H1 (cell line): ENCODE results near the gene PDE8A. TPM values are rescaled to one million over a fixed set of nuclear protein-coding genes. Genes with fewer than 3 reads are reported as not detected.

Experiments used
- CTCF ChIA-PET: fragments of 300-600 bp; sonication (Branson Sonifier 250); formaldehyde crosslinking; loops from one replicate; lab custom pipeline; 2021; ENCODE audit not compliant: partially characterized antibody; lab: Charles Lee
- POLR2A ChIA-PET: fragments of 300-600 bp; sonication (Branson Sonifier 250); formaldehyde crosslinking; loops from one replicate; lab custom pipeline; 2021; ENCODE audit warnings: inconsistent platforms; ENCODE audit not compliant: partially characterized antibody; lab: Charles Lee
- DNase-seq, 2 experiments: peaks; one replicate each; pipeline versions ENCODE4 v3.0.0 to v3.0.0-alpha.2; 2010 to 2022; ENCODE audit warnings: low spot score in 2 of 2, low read depth in 1 of 2, mixed read lengths in 1 of 2
- FAIRE-seq: peaks from 2 replicates; lab custom pipeline; 2011; peaks lifted over from hg19 to GRCh38; lab: Jason Lieb, UNC
- H2AFZ ChIP-seq: 2 replicates; pipeline ENCODE4 v1.8.1; 2012; ENCODE audit warnings: low read length, inconsistent platforms
- H2AK5ac ChIP-seq: 2 replicates; pipeline ENCODE4 v1.6.1; 2013; ENCODE audit warnings: low read depth, low read length
- H2BK120ac ChIP-seq: replicated peaks from 2 replicates; pipeline ENCODE3; 2013; ENCODE audit warnings: low read depth, low read length, inconsistent platforms
- H2BK12ac ChIP-seq: 2 replicates; pipeline ENCODE4 v1.6.1; 2013; ENCODE audit warnings: low read depth, low read length
- H2BK15ac ChIP-seq: 2 replicates; pipeline ENCODE4 v1.6.1; 2013; ENCODE audit warnings: low read length
- H2BK20ac ChIP-seq: 2 replicates; pipeline ENCODE4 v1.6.1; 2013; ENCODE audit warnings: low read length
- H2BK5ac ChIP-seq: 2 replicates; pipeline ENCODE4 v1.6.1; 2013; ENCODE audit warnings: low read depth, low read length
- H3K14ac ChIP-seq: 2 replicates; pipeline ENCODE4 v1.6.1; 2013; ENCODE audit warnings: inconsistent platforms; ENCODE audit not compliant: insufficient read length
- H3K18ac ChIP-seq: 2 replicates; pipeline ENCODE4 v1.6.1; 2013; ENCODE audit warnings: low read length; ENCODE audit errors: extremely low read depth
- H3K23ac ChIP-seq: 2 replicates; pipeline ENCODE4 v1.6.1; 2013; ENCODE audit warnings: inconsistent platforms; ENCODE audit not compliant: insufficient read length
- H3K23me2 ChIP-seq: 2 replicates; pipeline ENCODE4 v1.6.1; 2013; ENCODE audit warnings: low read depth, low read length
- H3K27ac ChIP-seq: 2 replicates; pipeline ENCODE4 v1.6.1; 2011; ENCODE audit warnings: low read depth, low read length, inconsistent platforms
- H3K27me3 ChIP-seq, 4 experiments: replicated peaks in 1 of 4; 1 replicate in 1 of 4; 2 replicates in 3 of 4; pipeline versions ENCODE4 v1.6.1 to v1.8.1; 2011 to 2013; ENCODE audit warnings: low read length in 3 of 4, mild to moderate bottlenecking in 3 of 4, inconsistent platforms in 2 of 4, mixed read lengths in 2 of 4, moderate library complexity in 1 of 4; ENCODE audit not compliant: control insufficient read depth in 3 of 4, insufficient read depth in 3 of 4; ENCODE audit errors: extremely low read depth in 1 of 4
- H3K36me3 ChIP-seq, 4 experiments: 2 replicates each; pipeline versions ENCODE4 v1.6.1 to v1.8.1; 2011 to 2013; ENCODE audit warnings: mild to moderate bottlenecking in 4 of 4, low read length in 3 of 4, moderate library complexity in 2 of 4, control low read depth in 1 of 4, inconsistent platforms in 1 of 4; ENCODE audit not compliant: insufficient read depth in 4 of 4, control insufficient read depth in 2 of 4
- H3K4ac ChIP-seq: replicated peaks from 2 replicates; pipeline ENCODE3; 2013; ENCODE audit warnings: low read length, low read depth, mixed read lengths, inconsistent platforms; ENCODE audit not compliant: insufficient read length
- H3K4me1 ChIP-seq, 4 experiments: replicated peaks in 1 of 4; 1 replicate in 1 of 4; 2 replicates in 3 of 4; pipeline versions ENCODE4 v1.6.1 to v1.8.1; 2011 to 2013; ENCODE audit warnings: low read length in 3 of 4, inconsistent platforms in 2 of 4, mixed read lengths in 1 of 4; ENCODE audit not compliant: insufficient read depth in 4 of 4, control insufficient read depth in 3 of 4
- H3K4me2 ChIP-seq, 2 experiments: 2 replicates each; pipeline versions ENCODE4 v1.6.1 to v1.8.1; 2011 to 2013; ENCODE audit warnings: low read depth in 2 of 2, low read length in 2 of 2, control low read depth in 1 of 2, inconsistent platforms in 1 of 2, mild to moderate bottlenecking in 1 of 2; ENCODE audit not compliant: insufficient read depth in 1 of 2
- H3K4me3 ChIP-seq, 4 experiments: fragments of 200-600, 300-600 bp in 1 of 4; sonication (generic), shearing (Covaris generic), sonication (Bioruptor Twin) in 1 of 4; 2 replicates each; pipeline versions ENCODE4 v1.5.1 to v1.8.1; 2011 to 2016; ENCODE audit warnings: low read length in 4 of 4, low read depth in 3 of 4, control low read depth in 2 of 4, inconsistent platforms in 2 of 4, mild to moderate bottlenecking in 2 of 4, mixed read lengths in 1 of 4, moderate library complexity in 1 of 4; ENCODE audit not compliant: insufficient read depth in 2 of 4; ENCODE audit errors: extremely low read depth in 1 of 4
- H3K56ac ChIP-seq: replicated peaks from 2 replicates; pipeline ENCODE3; 2013; ENCODE audit warnings: low read depth, mild to moderate bottlenecking, mixed read lengths, low read length, inconsistent platforms; ENCODE audit not compliant: insufficient read length
- H3K79me1 ChIP-seq: 2 replicates; pipeline ENCODE4 v1.6.1; 2013; ENCODE audit warnings: low read depth, low read length, control low read depth
- H3K79me2 ChIP-seq, 2 experiments: 2 replicates each; pipeline versions ENCODE4 v1.6.1 to v1.8.1; 2012 to 2013; ENCODE audit warnings: low read length in 2 of 2, mild to moderate bottlenecking in 2 of 2, inconsistent platforms in 1 of 2; ENCODE audit not compliant: insufficient read depth in 2 of 2, control insufficient read depth in 1 of 2
- H3K9ac ChIP-seq, 4 experiments: replicated peaks in 1 of 4; 1 replicate in 1 of 4; 2 replicates in 3 of 4; pipeline versions ENCODE4 v1.6.1 to v1.8.1; 2011 to 2013; ENCODE audit warnings: low read depth in 3 of 4, low read length in 3 of 4, control low read depth in 2 of 4, mild to moderate bottlenecking in 2 of 4, moderate library complexity in 2 of 4, inconsistent platforms in 1 of 4; ENCODE audit errors: extremely low read depth in 1 of 4
- H3K9me3 ChIP-seq, 2 experiments: 2 replicates each; pipeline versions ENCODE4 v1.6.1 to v1.8.1; 2012 to 2013; ENCODE audit warnings: mild to moderate bottlenecking in 2 of 2, moderate library complexity in 2 of 2, control low read depth in 1 of 2, inconsistent platforms in 1 of 2, low read depth in 1 of 2, low read length in 1 of 2, mixed read lengths in 1 of 2; ENCODE audit not compliant: insufficient read depth in 2 of 2
- H4K20me1 ChIP-seq, 2 experiments: replicated peaks in 1 of 2; 2 replicates each; pipeline versions ENCODE3 to v1.8.1; 2011 to 2013; ENCODE audit warnings: inconsistent platforms in 2 of 2, low read length in 2 of 2, mild to moderate bottlenecking in 1 of 2; ENCODE audit not compliant: insufficient read depth in 2 of 2, control insufficient read depth in 1 of 2
- H4K5ac ChIP-seq: 2 replicates; pipeline ENCODE4 v1.6.1; 2013; ENCODE audit warnings: low read length, low read depth, mixed read lengths, inconsistent platforms; ENCODE audit not compliant: insufficient read length
- H4K8ac ChIP-seq: 2 replicates; pipeline ENCODE4 v1.8.0; 2013; ENCODE audit warnings: mild to moderate bottlenecking, moderate library complexity, low read length, inconsistent platforms; ENCODE audit not compliant: insufficient read depth; ENCODE audit errors: extremely low read depth
- H4K91ac ChIP-seq: replicated peaks from 2 replicates; pipeline ENCODE3; 2013; ENCODE audit warnings: low read length, mixed read lengths, inconsistent platforms; ENCODE audit not compliant: insufficient read length
- ASH2L ChIP-seq: fragments of 200-600, 300-600 bp; sonication (generic); IDR thresholded peaks from one replicate; pipeline ENCODE4 v1.7.1; 2017; ENCODE audit warnings: low read length
- BACH1 ChIP-seq: IDR thresholded peaks from 2 replicates; pipeline ENCODE4 v1.6.1; 2012; ENCODE audit warnings: low read length, improper control_type of control experiment
- EP300 ChIP-seq, 2 experiments: IDR thresholded peaks; 1 replicate in 1 of 2; 2 replicates in 1 of 2; pipeline ENCODE4 v1.6.1; 2011 to 2012; ENCODE audit warnings: low read depth in 2 of 2, low read length in 2 of 2, mild to moderate bottlenecking in 2 of 2, borderline replicate concordance in 1 of 2, inconsistent platforms in 1 of 2, moderate library complexity in 1 of 2
- HDAC6 ChIP-seq: IDR thresholded peaks from one replicate; pipeline ENCODE4 v1.7.1; 2012; ENCODE audit warnings: low read depth, mild to moderate bottlenecking, inconsistent platforms, low read length, moderate library complexity
- SAP30 ChIP-seq: fragments of 300-600 bp; sonication (generic); IDR thresholded peaks from 2 replicates; pipeline ENCODE4 v1.7.1; 2012; ENCODE audit warnings: low read length, moderate library complexity, mild to moderate bottlenecking, inconsistent platforms; ENCODE audit not compliant: insufficient read depth, insufficient replicate concordance
- SP4 ChIP-seq: IDR thresholded peaks from 2 replicates; pipeline ENCODE4 v1.6.1; 2012; ENCODE audit warnings: low read length, inconsistent platforms
- SUZ12 ChIP-seq: fragments of 200-600 bp; sonication (generic); IDR thresholded peaks from 2 replicates; pipeline ENCODE4 v1.6.1; 2012; ENCODE audit warnings: mild to moderate bottlenecking, inconsistent platforms, low read length, moderate library complexity, mixed read lengths
- TAF1 ChIP-seq: IDR thresholded peaks from 2 replicates; pipeline ENCODE4 v1.6.1; 2011; ENCODE audit warnings: mild to moderate bottlenecking, low read depth, low read length
- WGBS, 2 experiments: shearing (Covaris generic) in 1 of 2; methylation state at CpG; one replicate each; pipeline versions ENCODE4 v1.1.6 to v1.1.7; 2013 to 2015; ENCODE audit warnings: low lambda C conversion rate in 2 of 2, mixed read lengths in 2 of 2, inconsistent platforms in 1 of 2, low coverage in 1 of 2, missing lambda C conversion rate in 1 of 2; ENCODE audit not compliant: insufficient replicate concordance in 2 of 2, insufficient coverage in 1 of 2, insufficient read length in 1 of 2; ENCODE audit errors: extremely low coverage in 1 of 2, missing lambda C conversion rate in 1 of 2; 5-methylcytosine and 5-hydroxymethylcytosine counted together
- polyA plus RNA-seq, 7 experiments: library from polyadenylated mRNA; depleted of rRNA in 3 of 7; stranded (reverse) in 5 of 7; unstranded in 2 of 7; fragments of >200 nt in 5 of 7; fragments of 200-250 nt in 2 of 7; gene quantifications; 1 replicate in 5 of 7; 2 replicates in 1 of 7; 4 replicates in 1 of 7; pipeline versions ENCODE4 v1.2.1 to v1.2.3, GENCODE V29; 2011 to 2013; ENCODE audit warnings: missing spikeins in 2 of 7, mixed read lengths in 2 of 7
- total RNA-seq: library from RNA; stranded (reverse); fragmentation: NEBNext Ultra II Directional; extraction: Animal tissue kit (Norgen Biotek cat#: 25700); gene quantifications from 2 replicates; pipeline ENCODE4 v1.2.1, GENCODE V29; 2021
- TF ChIP-seq, protein P1 (sequence below): IDR thresholded peaks from 2 replicates; pipeline ENCODE4 v1.6.1; 2012; ENCODE audit warnings: inconsistent platforms

The PDE8A gene
- total and polyA plus RNA-seq, 2 of the 8 experiments (the other 6 are each of a cell fraction or from before 2014, with no cell fraction given) = 6.9 to 7.8 TPM

DNA sequence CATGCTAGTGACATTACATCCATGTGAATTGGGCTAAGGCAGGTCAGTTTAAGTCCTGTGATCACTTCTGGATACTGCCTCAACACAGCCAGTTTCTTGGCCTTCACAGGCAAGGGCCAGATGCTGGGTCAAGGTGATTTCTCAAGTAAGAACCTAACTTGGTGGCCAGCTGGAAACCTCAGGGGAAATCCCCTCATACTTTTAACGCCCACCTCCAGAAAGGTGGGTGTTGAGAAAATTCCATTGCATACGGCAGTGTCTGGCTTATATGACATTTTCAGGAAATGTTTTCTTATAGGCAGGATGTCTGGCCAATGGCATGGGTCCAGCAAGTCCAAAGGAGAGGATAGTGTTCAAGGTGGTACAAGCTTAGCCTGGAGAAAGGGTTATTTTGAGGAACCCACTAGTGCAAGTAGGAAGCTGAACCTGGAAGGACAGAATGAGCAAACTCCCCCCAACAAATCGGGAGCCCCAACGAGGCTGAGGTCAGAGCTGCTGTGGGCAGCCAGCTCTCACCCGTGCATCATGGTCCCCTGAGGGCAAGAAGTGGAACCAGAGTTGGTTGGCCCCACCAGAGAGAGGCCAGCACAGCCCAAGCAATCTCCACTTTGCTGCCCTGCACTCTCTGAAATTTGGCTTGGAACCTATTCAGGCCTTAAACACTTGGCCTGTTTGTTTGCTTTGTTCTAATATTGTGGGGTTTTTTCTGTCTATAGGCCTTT, 135.4 kb downstream of the PDE8A start:
- H3K27me3 ChIP-seq = no peaks in the 10 kb centered on the region
- no peak overlapping the region for H4K91ac ChIP-seq
- H3K36me3 ChIP-seq = peaks cover 0 to 4% (median 0%) of the 10 kb centered on the region in 4 experiments; a peak in 1 of 8 replicates
- H3K9me3 ChIP-seq = no peaks in the 10 kb centered on the region
- no peaks in the 10 kb centered on the region for H3K79me1 ChIP-seq
- H3K23me2 ChIP-seq = no peaks in the 10 kb centered on the region
- no peak overlapping the region for H4K8ac ChIP-seq
- no peak overlapping the region for H3K18ac ChIP-seq
- H2BK5ac ChIP-seq = no peak overlapping the region
- H2AFZ ChIP-seq = no peak overlapping the region
- no peak overlapping the region for H3K9ac ChIP-seq
- no peak overlapping the region for H3K4me2 ChIP-seq
- no peak overlapping the region for H3K14ac ChIP-seq
- H3K4me1 ChIP-seq = no peaks in the 10 kb centered on the region
- POLR2A ChIA-PET = no interaction called here
- FAIRE-seq (no peak), DNase-seq (peak in 1 of 2 experiments; percentile 6)
- no peaks in the 10 kb centered on the region for H4K20me1 ChIP-seq
- no peaks in the 10 kb centered on the region for H3K79me2 ChIP-seq
- H2BK12ac ChIP-seq = no peak overlapping the region
- CTCF ChIA-PET = interaction anchor here (0.7 kb wide), 1 partner anchor 52 kb away, joined by 3 read pairs; no protein-coding TSS in a partner anchor
- H3K27ac ChIP-seq = no peak overlapping the region
- no peak overlapping the region for H3K4me3 ChIP-seq
- H2AK5ac ChIP-seq = no peak overlapping the region
- H3K4ac ChIP-seq = no peak overlapping the region
- H2BK20ac ChIP-seq = no peak overlapping the region
- no peak overlapping the region for H4K5ac ChIP-seq
- H3K56ac ChIP-seq = no peak overlapping the region
- H2BK15ac ChIP-seq = no peak overlapping the region
- WGBS, 2 experiments = 78% methylated on average over 5 of the region's 5 CpGs; no CpG with 5 or more reads in 1 of the 2 experiments
- H2BK120ac ChIP-seq = no peak overlapping the region
- no peak for TF ChIP-seq SP4
- TF ChIP-seq SAP30 = no peak
- TF ChIP-seq, protein P1, sequence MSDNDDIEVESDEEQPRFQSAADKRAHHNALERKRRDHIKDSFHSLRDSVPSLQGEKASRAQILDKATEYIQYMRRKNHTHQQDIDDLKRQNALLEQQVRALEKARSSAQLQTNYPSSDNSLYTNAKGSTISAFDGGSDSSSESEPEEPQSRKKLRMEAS = no peak
- TF ChIP-seq BACH1 = no peak
- TF ChIP-seq TAF1 = no peak
- TF ChIP-seq HDAC6 = no peak
- no peak for TF ChIP-seq SUZ12
- no peak for TF ChIP-seq EP300 (IDR thresholded peaks at IDR 0.05; ENCODE audit: borderline replicate concordance in 1 of 2, low read depth in 2 of 2, low read length in 2 of 2)
- no peak for TF ChIP-seq ASH2L
- no peak overlapping the region for H3K23ac ChIP-seq
